ENCODE results near the gene NHSL1. TPM values are rescaled to one million over a fixed set of nuclear protein-coding genes. Genes with fewer than 3 reads are reported as not detected.

Gene NHSL1
- total and polyA plus RNA-seq, 7 donors, result 6.5 to 17.5 (median 8.6) TPM

- 97 to 99% methylated on average over 3 of the region's 3 CpGs for WGBS, 2 donors
- no peak for TF ChIP-seq CTCF (IDR thresholded peaks at IDR 0.05)
- TF ChIP-seq POLR2A (IDR thresholded peaks at IDR 0.05), result no peak
- no peak for TF ChIP-seq POLR2AphosphoS5 (IDR thresholded peaks at IDR 0.05)
- TF ChIP-seq EP300 (IDR thresholded peaks at IDR 0.05), result no peak
- intact Hi-C loops (cut with DNase I), result no loop called here
These were observed 112.4 kb downstream of the NHSL1 start for GRCh38 chr6:138386897-138387296.

GRCh38 chr6:138383776-138384175 is 115.5 kb downstream of the NHSL1 start:
- Histone ChIP-seq H3K27me3 (no peaks in the 10 kb centered on the region), H3K36me3 (no peaks in the 10 kb centered on the region), H3K27ac (no peak overlapping the region), H3K4me3 (no peak overlapping the region), H3K9me3 (no peaks in the 10 kb centered on the region), H3K4me1 (no peaks in the 10 kb centered on the region)
- intact Hi-C loops (cut with DNase I), result no loop called here
- 77 to 86% methylated on average over 3 of the region's 3 CpGs for WGBS, 2 donors
- DNase-seq, result no peak
- no peak for TF ChIP-seq POLR2A (IDR thresholded peaks at IDR 0.05)
- no peak for TF ChIP-seq EP300 (IDR thresholded peaks at IDR 0.05)
- TF ChIP-seq CTCF (IDR thresholded peaks at IDR 0.05), result no peak
- TF ChIP-seq POLR2AphosphoS5 (IDR thresholded peaks at IDR 0.05), result no peak

More at GRCh38 chr6:138386897-138387296, 112.4 kb downstream of the NHSL1 start:
- no peak overlapping the region for H3K4me3 ChIP-seq
- H3K27me3 ChIP-seq, result no peaks in the 10 kb centered on the region
- H3K9me3 ChIP-seq, result no peaks in the 10 kb centered on the region
- H3K27ac ChIP-seq, result no peak overlapping the region
- no peak for DNase-seq
- H3K36me3 ChIP-seq, result no peaks in the 10 kb centered on the region
- H3K4me1 ChIP-seq, result no peaks in the 10 kb centered on the region

- no peaks in the 10 kb centered on the region for H3K27me3 ChIP-seq
- no peaks in the 10 kb centered on the region for H3K4me1 ChIP-seq
- WGBS, 2 donors, result 87 to 91% methylated on average over 8 of the region's 8 CpGs
- H3K9me3 ChIP-seq, result no peaks in the 10 kb centered on the region
- no peak overlapping the region for H3K27ac ChIP-seq
- intact Hi-C loops (cut with DNase I), result no loop called here
- no peak for TF ChIP-seq CTCF (IDR thresholded peaks at IDR 0.05)
- no peak for TF ChIP-seq EP300 (IDR thresholded peaks at IDR 0.05)
- no peak for TF ChIP-seq POLR2A (IDR thresholded peaks at IDR 0.05)
- TF ChIP-seq POLR2AphosphoS5 (IDR thresholded peaks at IDR 0.05), result no peak
- no peak overlapping the region for H3K4me3 ChIP-seq
- no peaks in the 10 kb centered on the region for H3K36me3 ChIP-seq
- no peak for DNase-seq
These were observed 116.6 kb downstream of the NHSL1 start for GRCh38 chr6:138382498-138383265.

- intact Hi-C loops (cut with DNase I), result no loop called here
- no peaks in the 10 kb centered on the region for H3K4me1 ChIP-seq
- no peaks in the 10 kb centered on the region for H3K9me3 ChIP-seq
- no peak overlapping the region for H3K4me3 ChIP-seq
- H3K36me3 ChIP-seq, result no peaks in the 10 kb centered on the region
- no peak overlapping the region for H3K27ac ChIP-seq
- WGBS, 2 donors, result 68 to 72% methylated on average over 4 of the region's 4 CpGs
- TF ChIP-seq POLR2AphosphoS5 (IDR thresholded peaks at IDR 0.05), result no peak
- TF ChIP-seq POLR2A (IDR thresholded peaks at IDR 0.05), result no peak
- no peak for TF ChIP-seq EP300 (IDR thresholded peaks at IDR 0.05)
- TF ChIP-seq CTCF (IDR thresholded peaks at IDR 0.05), result no peak
- no peak for DNase-seq
- no peaks in the 10 kb centered on the region for H3K27me3 ChIP-seq
These were observed 120.8 kb downstream of the NHSL1 start for GRCh38 chr6:138378463-138378862.

Data from sigmoid colon (tissue), 7 donors.